ENCODE measurements around the gene NDUFB4.

Gene NDUFB4

DNA sequence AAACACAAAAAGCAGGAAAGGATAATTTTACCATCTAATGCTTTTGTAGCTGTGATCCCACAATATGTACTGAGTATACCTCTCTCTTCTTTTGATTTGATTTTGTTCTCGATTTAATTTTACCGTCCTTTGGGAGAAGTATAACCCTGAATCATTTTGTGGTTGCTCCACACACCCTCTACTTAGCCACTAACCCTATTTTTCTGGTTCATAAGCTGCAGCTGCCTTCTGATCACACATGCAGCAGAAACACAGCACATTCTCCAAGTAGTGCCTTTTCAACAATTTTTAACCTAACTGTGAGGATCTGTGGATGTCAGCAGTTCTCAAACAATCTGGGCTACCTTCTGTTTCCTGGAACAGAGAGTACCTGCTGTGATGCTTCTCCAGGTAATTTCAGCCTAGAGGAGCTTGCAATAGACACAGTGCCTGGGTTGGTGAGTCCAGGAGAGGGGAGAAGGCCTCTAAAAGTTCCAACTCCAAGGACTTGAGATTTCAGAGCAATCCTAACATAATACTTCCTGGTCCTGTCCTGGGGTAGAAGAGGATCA lies 45.6 kb downstream of the NDUFB4 start:
- DNase-seq: no peak

- no peak for DNase-seq
Measured at GRCh38 chr3:120642368-120642948, 46.3 kb downstream of the NDUFB4 start.

DNA sequence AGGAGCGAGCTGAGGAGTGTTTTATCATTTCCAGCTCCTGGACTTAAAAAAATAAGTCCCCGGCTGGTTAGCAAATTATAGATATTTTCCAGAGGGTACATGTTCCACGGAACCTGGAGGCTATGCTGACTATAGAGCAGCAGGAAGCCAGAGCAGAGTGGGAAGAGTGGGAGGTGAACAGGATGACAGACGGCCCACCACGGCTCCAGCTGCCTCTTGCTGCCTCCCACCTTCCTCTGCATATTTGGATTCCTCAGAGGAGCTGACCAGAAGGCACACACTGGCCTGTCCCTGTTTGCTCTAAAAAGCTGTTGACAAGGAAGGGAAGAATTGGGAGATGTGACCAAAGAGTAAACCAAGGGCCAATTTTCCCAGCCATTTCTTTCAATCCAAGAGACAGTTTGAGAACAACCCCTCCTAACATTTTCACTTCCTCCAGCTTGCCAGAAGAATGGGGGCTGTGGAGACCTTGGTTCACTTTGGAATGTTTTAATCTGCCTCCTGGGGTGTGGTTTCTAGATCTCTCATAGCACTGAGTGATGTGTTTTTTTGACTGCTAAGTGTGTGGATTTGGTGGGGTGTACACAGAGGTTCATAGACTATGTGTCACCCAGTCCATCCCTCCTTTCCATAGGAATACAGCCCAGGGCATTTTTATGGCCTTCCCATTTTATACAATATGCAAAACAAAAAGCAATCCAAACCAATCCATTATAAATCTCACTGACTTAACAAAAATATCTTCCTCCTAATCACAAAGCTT lies 49.1 kb downstream of the NDUFB4 start:
- DNase-seq: no peak

DNA sequence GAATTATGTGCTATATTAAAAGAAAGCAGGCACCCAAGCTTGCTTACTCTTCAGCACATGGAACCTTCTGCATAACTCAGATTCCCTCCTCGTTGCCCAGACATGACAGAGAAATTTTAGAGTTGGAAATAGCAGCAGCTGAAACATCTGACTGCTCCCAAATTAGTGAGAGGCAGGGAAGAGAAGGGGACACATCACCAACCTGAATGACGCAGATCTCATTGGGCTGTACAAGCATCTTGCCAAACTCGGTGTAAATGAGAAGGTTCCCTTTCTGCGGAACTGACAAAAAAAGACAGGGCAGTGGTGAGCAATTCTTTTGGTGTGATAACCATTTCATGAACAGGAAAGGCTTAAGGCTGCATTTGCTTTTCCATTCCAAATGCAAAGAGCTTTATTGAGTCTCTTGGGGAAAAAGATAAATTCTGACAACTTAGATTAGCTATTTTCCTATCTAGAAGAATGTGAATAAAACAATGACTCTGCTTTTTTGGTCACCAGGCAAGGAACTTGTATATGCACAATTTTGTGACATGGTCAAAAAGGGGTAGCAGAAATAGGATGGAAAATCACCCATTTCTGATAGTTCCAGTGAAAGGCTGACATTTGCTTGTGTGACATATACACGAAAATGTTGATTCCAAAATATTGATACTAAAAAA lies 50.8 kb downstream of the NDUFB4 start:
- DNase-seq: no peak

DNA sequence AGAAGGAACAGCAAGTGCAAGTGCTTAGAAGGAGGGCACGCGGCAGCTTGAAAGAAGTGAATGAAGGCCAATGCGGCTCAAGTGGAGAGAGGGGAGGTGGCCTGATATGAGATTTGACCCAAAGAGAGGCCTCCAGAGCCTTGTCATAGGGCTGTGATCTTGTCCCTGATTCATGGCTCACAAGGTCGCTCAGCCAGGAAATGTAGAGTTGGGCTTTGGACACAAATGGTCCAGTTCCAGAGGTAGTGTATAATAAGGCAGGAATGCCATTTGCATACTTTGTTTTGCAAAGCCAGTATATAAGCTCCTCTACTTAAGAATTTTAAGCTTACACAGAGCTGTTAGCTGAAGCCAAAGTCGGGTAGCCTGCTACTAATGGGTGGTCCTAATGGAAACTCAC lies 52.2 kb downstream of the NDUFB4 start:
- no peak for DNase-seq

DNA sequence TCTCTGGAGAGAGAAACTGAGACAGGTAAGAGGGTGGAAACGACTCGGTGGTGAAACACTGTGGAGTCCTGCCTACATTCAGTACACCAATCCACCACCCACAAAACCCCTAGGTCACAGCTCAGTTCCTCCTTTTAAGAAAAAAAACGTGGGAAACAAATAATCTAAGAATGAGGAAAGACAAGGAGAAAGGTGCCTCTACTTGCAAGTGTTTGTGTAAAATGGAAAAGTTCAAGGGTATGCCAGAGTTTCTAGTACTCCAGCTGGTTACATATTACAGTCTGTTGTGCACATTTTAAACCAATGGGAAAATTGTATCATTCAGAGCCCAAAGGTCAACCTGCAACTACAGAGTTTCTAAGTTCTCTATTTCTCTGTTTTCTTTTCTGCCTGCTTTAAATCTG lies 53.7 kb downstream of the NDUFB4 start:
- no peak for DNase-seq

DNA sequence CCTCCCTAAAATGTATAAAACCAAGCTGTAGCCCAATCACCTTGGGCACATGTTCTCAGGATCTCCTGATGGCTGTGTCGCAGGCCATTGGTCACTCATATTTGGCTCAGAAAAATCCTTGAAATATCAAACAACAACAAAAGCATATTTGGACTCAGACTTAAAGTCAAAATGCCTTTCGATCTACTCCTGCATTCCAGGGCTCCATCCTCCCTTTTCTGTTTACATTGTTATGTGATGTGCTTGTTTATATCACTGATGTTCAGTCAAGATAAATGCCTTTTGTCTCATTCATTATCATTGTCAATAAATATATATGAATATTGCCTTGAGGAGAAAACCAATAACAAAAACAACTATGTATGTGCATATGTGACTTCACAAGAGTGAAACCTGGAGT lies 54.2 kb downstream of the NDUFB4 start:
- no peak for DNase-seq

All from NCI-H187 treated with DMSO at 0.1 percent for 48 hours (cell line).